ENCODE data around the gene HAO1. TPM values are rescaled to one million over a fixed set of nuclear protein-coding genes. Genes with fewer than 3 reads are reported as not detected.

Gene HAO1
- total and polyA plus RNA-seq, 9 of the 15 experiments (the other 6 are each of a cell fraction or from before 2014, with no cell fraction given), result not detected

DNA sequence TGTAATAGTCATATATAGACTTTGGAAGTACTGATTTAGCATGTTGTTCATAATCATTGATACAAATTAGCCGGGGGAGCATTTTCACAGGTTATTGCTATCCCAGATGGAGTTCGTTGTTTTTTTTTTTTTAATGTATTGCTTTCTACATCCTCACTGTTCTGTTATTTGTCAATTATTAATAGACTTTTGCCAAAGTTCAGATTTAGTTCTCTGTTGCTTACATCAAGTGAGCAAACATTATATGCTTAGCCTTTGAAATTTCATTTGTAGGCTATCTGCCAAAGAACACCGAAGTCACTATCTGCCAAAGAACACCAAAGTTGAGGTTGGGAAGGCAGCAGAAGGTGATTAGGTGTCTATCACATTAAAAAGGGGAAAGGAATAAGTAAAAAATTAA lies at the start of gene HAO1 (continued):
- TF ChIP-seq, protein P1, sequence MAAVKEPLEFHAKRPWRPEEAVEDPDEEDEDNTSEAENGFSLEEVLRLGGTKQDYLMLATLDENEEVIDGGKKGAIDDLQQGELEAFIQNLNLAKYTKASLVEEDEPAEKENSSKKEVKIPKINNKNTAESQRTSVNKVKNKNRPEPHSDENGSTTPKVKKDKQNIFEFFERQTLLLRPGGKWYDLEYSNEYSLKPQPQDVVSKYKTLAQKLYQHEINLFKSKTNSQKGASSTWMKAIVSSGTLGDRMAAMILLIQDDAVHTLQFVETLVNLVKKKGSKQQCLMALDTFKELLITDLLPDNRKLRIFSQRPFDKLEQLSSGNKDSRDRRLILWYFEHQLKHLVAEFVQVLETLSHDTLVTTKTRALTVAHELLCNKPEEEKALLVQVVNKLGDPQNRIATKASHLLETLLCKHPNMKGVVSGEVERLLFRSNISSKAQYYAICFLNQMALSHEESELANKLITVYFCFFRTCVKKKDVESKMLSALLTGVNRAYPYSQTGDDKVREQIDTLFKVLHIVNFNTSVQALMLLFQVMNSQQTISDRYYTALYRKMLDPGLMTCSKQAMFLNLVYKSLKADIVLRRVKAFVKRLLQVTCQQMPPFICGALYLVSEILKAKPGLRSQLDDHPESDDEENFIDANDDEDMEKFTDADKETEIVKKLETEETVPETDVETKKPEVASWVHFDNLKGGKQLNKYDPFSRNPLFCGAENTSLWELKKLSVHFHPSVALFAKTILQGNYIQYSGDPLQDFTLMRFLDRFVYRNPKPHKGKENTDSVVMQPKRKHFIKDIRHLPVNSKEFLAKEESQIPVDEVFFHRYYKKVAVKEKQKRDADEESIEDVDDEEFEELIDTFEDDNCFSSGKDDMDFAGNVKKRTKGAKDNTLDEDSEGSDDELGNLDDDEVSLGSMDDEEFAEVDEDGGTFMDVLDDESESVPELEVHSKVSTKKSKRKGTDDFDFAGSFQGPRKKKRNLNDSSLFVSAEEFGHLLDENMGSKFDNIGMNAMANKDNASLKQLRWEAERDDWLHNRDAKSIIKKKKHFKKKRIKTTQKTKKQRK (IDR thresholded peaks at IDR 0.05; ENCODE audit: borderline replicate concordance, low read depth, low read length), result no peak
- no peak for TF ChIP-seq ZNF75A (CRISPR knock-in tag; IDR thresholded peaks at IDR 0.05)
- TF ChIP-seq MAZ (CRISPR knock-in tag; conservative IDR thresholded peaks at IDR 0.05 in 1 of 2, IDR thresholded peaks at IDR 0.05 in 1 of 2), result no peak
- TF ChIP-seq, protein P2, sequence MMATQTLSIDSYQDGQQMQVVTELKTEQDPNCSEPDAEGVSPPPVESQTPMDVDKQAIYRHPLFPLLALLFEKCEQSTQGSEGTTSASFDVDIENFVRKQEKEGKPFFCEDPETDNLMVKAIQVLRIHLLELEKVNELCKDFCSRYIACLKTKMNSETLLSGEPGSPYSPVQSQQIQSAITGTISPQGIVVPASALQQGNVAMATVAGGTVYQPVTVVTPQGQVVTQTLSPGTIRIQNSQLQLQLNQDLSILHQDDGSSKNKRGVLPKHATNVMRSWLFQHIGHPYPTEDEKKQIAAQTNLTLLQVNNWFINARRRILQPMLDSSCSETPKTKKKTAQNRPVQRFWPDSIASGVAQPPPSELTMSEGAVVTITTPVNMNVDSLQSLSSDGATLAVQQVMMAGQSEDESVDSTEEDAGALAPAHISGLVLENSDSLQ (IDR thresholded peaks at IDR 0.05), result no peak
- TF ChIP-seq YBX1 (IDR thresholded peaks at IDR 0.05), result no peak
- TF ChIP-seq SP2 (IDR thresholded peaks at IDR 0.05; ENCODE audit: extremely low read depth, low read depth, low read length, poor library complexity, severe bottlenecking), result no peak
- TF ChIP-seq ZNF354B (CRISPR knock-in tag; IDR thresholded peaks at IDR 0.05), result no peak
- no peak for TF ChIP-seq ZNF431 (CRISPR knock-in tag; IDR thresholded peaks at IDR 0.05)
- no peak for TF ChIP-seq IRF2 (CRISPR knock-in tag; IDR thresholded peaks at IDR 0.05)
- TF ChIP-seq NFRKB (IDR thresholded peaks at IDR 0.05; ENCODE audit: low read depth), result no peak

Data from K562 (cell line).